Ovary (tissue), 3 donors: Measurements from ENCODE around the gene MYEF2.

Source experiments
- CTCF ChIP-seq, 3 donors: fragments of 450-650 bp in 2 of 3; fragments of 200-600 bp in 1 of 3; IDR thresholded peaks; one replicate each; pipeline versions ENCODE4 v1.5.1 to v1.8.0; 2016 to 2022; ENCODE audit warnings: antibody characterized with exemption in 3 of 3, mild to moderate bottlenecking in 1 of 3
- EP300 ChIP-seq: sonication (generic); formaldehyde crosslinking; IDR thresholded peaks from one replicate; pipeline ENCODE4 v1.6.1; 2017; ENCODE audit warnings: antibody characterized with exemption
- donor health status: DM: no; HTN: no; CAD: no.

GRCh38 chr15:48147358-48147757 is 30.7 kb downstream of the MYEF2 start:
- TF ChIP-seq EP300 (no peak), CTCF (IDR thresholded peaks at IDR 0.05) (no peak)
